Large intestine (tissue), 3 donors: Measurements from ENCODE around the gene PRR15L. TPM values are rescaled to one million over a fixed set of nuclear protein-coding genes. Genes with fewer than 3 reads are reported as not detected.
A peak's percentile ranks its signal among the peaks of the same experiment; 100 is the strongest.

ENCODE experiments used
- DNase-seq, 2 donors: peaks; one replicate each; pipeline versions ENCODE4 v3.0.0 to v3.0.0-alpha.2; 2013
- H3K27ac ChIP-seq: one replicate; pipeline ENCODE4 v1.5.1; 2013; ENCODE audit warnings: low read length
- H3K27me3 ChIP-seq: 2 replicates; pipeline ENCODE4 v1.6.1; 2013; ENCODE audit warnings: low read length; ENCODE audit not compliant: control insufficient read depth, insufficient read depth
- H3K36me3 ChIP-seq: 2 replicates; pipeline ENCODE4 v1.6.1; 2013; ENCODE audit warnings: low read length; ENCODE audit not compliant: control insufficient read depth, insufficient read depth
- H3K4me1 ChIP-seq: one replicate; pipeline ENCODE4 v1.6.1; 2013; ENCODE audit warnings: low read length; ENCODE audit not compliant: control insufficient read depth, insufficient read depth
- H3K4me3 ChIP-seq: one replicate; pipeline ENCODE4 v1.5.1; 2013; ENCODE audit warnings: low read length
- H3K9me3 ChIP-seq: one replicate; pipeline ENCODE4 v1.6.1; 2013; ENCODE audit warnings: mild to moderate bottlenecking, low read depth, low read length, moderate library complexity; ENCODE audit not compliant: control insufficient read depth
- WGBS: methylation state at CpG from one replicate; pipeline ENCODE4 v1.1.5; 2013; ENCODE audit warnings: low lambda C conversion rate; ENCODE audit not compliant: insufficient coverage; 5-methylcytosine and 5-hydroxymethylcytosine counted together
- polyA plus RNA-seq: library from polyadenylated mRNA; unstranded; fragments of 120-200 nt; gene quantifications from one replicate; pipeline ENCODE4 v1.2.1, GENCODE V29; 2013

The PRR15L gene
- polyA plus RNA-seq, 1 donor = 133 TPM

GRCh38 chr17:47949197-47949759 lies 8.4 kb downstream of the PRR15L start:
- H3K27ac ChIP-seq = peak overlapping the region; percentile 99
- H3K4me3 ChIP-seq = peak overlapping the region; percentile 2
- H3K4me1 ChIP-seq = peaks cover 68% of the 10 kb centered on the region
- H3K36me3 ChIP-seq = peaks cover 61% of the 10 kb centered on the region
- H3K9me3 ChIP-seq = no peaks in the 10 kb centered on the region
- no CpG with 5 or more reads among the region's 22 CpGs for WGBS
- DNase-seq = peak; percentile 77 to 88
- no peaks in the 10 kb centered on the region for H3K27me3 ChIP-seq

- H3K4me1 ChIP-seq = peaks cover 64% of the 10 kb centered on the region
- H3K36me3 ChIP-seq = peaks cover 58% of the 10 kb centered on the region
- H3K27ac ChIP-seq = peak overlapping the region; percentile 99
- no peak for DNase-seq
- no peaks in the 10 kb centered on the region for H3K27me3 ChIP-seq
- no peak overlapping the region for H3K4me3 ChIP-seq
- WGBS = no CpG with 5 or more reads among the region's 5 CpGs
- H3K9me3 ChIP-seq = no peaks in the 10 kb centered on the region
Measured at GRCh38 chr17:47948706-47949196, 8.9 kb downstream of the PRR15L start.

- peaks cover 49% of the 10 kb centered on the region for H3K36me3 ChIP-seq
- H3K27me3 ChIP-seq = no peaks in the 10 kb centered on the region
- H3K9me3 ChIP-seq = no peaks in the 10 kb centered on the region
- no CpG with 5 or more reads among the region's 2 CpGs for WGBS
- H3K4me3 ChIP-seq = no peak overlapping the region
- peak; percentile 89 to 93 for DNase-seq
- peak overlapping the region; percentile 73 for H3K27ac ChIP-seq
- H3K4me1 ChIP-seq = peaks cover 63% of the 10 kb centered on the region
Measured at GRCh38 chr17:47946929-47947397, 10.7 kb downstream of the PRR15L start.

GRCh38 chr17:47946516-47946915 lies 11.2 kb downstream of the PRR15L start:
- WGBS = no CpG with 5 or more reads among the region's 6 CpGs
- Histone ChIP-seq H3K9me3 (no peaks in the 10 kb centered on the region), H3K4me3 (no peak overlapping the region), H3K27ac (peak overlapping the region; percentile 7), H3K27me3 (no peaks in the 10 kb centered on the region), H3K4me1 (peaks cover 58% of the 10 kb centered on the region), H3K36me3 (peaks cover 45% of the 10 kb centered on the region)
- DNase-seq = no peak

GRCh38 chr17:47945529-47946508 lies 11.9 kb downstream of the PRR15L start:
- Histone ChIP-seq H3K4me1 (peaks cover 55% of the 10 kb centered on the region), H3K27me3 (no peaks in the 10 kb centered on the region), H3K9me3 (no peaks in the 10 kb centered on the region), H3K27ac (peak overlapping the region; percentile 7), H3K36me3 (peaks cover 40% of the 10 kb centered on the region), H3K4me3 (no peak overlapping the region)
- DNase-seq = no peak
- no CpG with 5 or more reads among the region's 10 CpGs for WGBS

GRCh38 chr17:47945080-47945479 lies 12.6 kb downstream of the PRR15L start:
- Histone ChIP-seq H3K4me3 (no peak overlapping the region), H3K9me3 (no peaks in the 10 kb centered on the region), H3K4me1 (peaks cover 50% of the 10 kb centered on the region), H3K36me3 (peaks cover 35% of the 10 kb centered on the region), H3K27ac (no peak overlapping the region), H3K27me3 (no peaks in the 10 kb centered on the region)
- no CpG with 5 or more reads among the region's 8 CpGs for whole genome bisulfite sequencing
- no peak for DNase-seq

GRCh38 chr17:47942568-47942967 lies 15.1 kb downstream of the PRR15L start:
- WGBS = 80% methylated on average over 1 of the region's 6 CpGs
- Histone ChIP-seq H3K4me3 (peak overlapping the region; percentile 66), H3K9me3 (no peaks in the 10 kb centered on the region), H3K36me3 (peaks cover 22% of the 10 kb centered on the region), H3K27me3 (no peaks in the 10 kb centered on the region), H3K4me1 (peaks cover 26% of the 10 kb centered on the region), H3K27ac (peak overlapping the region; percentile 79)
- DNase-seq = no peak

GRCh38 chr17:47942096-47942510 lies 15.6 kb downstream of the PRR15L start:
- no peak for DNase-seq
- H3K9me3 ChIP-seq = no peaks in the 10 kb centered on the region
- no peaks in the 10 kb centered on the region for H3K27me3 ChIP-seq
- H3K27ac ChIP-seq = peak overlapping the region; percentile 79
- H3K4me3 ChIP-seq = peak overlapping the region; percentile 66
- peaks cover 24% of the 10 kb centered on the region for H3K4me1 ChIP-seq
- peaks cover 22% of the 10 kb centered on the region for H3K36me3 ChIP-seq
- no CpG with 5 or more reads among the region's 5 CpGs for WGBS

GRCh38 chr17:47941246-47942095 lies 16.2 kb downstream of the PRR15L start, which contains the start of gene PNPO:
PNPO (plus strand) TSS chr17:47941571; CDS start chr17:47941676, 105 bp downstream.
- no CpG with 5 or more reads among the region's 50 CpGs for WGBS
- peaks cover 19% of the 10 kb centered on the region for H3K4me1 ChIP-seq
- H3K4me3 ChIP-seq = peak within 1 kb of the TSS; percentile 66
- H3K27me3 ChIP-seq = no peaks in the 10 kb centered on the region
- DNase-seq = peak; percentile 95 to 99
- H3K9me3 ChIP-seq = no peaks in the 10 kb centered on the region
- peaks cover 20% of the 10 kb centered on the region for H3K36me3 ChIP-seq
- H3K27ac ChIP-seq = peak within 1 kb of the TSS; percentile 79
